Amniotic stem cell (primary cell): ENCODE data around the gene OR14A16.

Experiments used
- DNase-seq: peaks from one replicate; lab custom pipeline; 2025; lab: John Stamatoyannopoulos, UW

The OR14A16 gene, protein sequence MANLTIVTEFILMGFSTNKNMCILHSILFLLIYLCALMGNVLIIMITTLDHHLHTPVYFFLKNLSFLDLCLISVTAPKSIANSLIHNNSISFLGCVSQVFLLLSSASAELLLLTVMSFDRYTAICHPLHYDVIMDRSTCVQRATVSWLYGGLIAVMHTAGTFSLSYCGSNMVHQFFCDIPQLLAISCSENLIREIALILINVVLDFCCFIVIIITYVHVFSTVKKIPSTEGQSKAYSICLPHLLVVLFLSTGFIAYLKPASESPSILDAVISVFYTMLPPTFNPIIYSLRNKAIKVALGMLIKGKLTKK

GRCh38 chr1:247824023-247824422 is at the start of gene OR14A16:
Gene OR14A16, minus strand, starts transcription at chr1:247824119. Its CDS starts 8,390 bp downstream, at chr1:247815729.
- DNase-seq = no peak

DNA sequence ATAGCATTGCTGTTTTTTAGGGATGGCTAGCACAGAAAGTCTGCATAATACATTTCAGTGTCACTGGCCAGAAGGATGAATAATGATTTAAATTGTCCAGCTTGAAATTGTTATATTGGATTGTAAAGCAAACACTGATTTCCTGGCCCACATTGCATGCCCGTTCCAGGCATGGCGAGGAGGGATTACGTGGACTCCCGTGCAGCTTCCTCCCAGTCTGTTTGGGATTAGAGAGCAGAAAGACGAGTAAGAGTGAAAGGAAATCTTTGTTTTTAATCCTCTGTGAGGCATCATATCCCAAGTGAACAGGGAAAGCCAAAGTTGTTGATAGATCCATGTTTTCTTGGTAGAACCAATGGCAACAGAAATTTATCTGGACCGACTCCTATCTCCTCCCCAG is 41.5 kb upstream of the OR14A16 start:
- DNase-seq = no peak

DNA sequence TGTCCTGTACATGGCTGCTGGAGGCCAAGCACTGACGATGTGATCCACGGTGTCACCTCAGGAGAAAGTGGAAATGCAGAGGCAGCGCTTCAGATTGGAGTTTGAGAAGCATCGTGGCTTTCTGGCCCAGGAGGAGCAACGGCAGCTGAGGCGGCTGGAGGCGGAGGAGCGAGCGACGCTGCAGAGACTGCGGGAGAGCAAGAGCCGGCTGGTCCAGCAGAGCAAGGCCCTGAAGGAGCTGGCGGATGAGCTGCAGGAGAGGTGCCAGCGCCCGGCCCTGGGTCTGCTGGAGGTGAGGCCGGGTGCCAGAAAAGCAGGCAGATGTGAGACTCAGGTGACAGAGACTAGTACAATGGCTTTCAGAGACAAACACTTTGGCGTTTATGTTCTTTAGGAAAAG is 40.7 kb upstream of the OR14A16 start:
- no peak for DNase-seq

DNA sequence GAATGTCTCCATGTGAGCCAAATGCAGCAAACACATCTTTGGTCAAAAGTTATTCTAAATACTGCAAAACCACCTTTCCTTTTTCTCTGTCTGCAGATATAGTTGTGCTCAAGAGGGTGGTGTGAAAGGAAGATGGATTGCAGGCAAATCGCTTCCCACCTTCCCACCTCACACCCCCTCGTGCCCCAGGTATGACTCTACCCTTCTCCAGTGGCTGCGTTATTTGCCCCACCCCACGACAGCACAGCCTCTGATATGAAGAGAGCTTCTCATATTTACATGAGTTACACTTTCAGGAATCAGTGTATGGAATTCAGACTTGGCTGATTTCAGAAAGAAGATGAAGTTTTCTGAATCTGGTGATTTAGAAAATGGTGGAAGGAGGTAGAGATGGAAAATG is 38.8 kb upstream of the OR14A16 start:
- no peak for DNase-seq

GRCh38 chr1:247857985-247858619 is 34.2 kb upstream of the OR14A16 start:
- DNase-seq = no peak

DNA sequence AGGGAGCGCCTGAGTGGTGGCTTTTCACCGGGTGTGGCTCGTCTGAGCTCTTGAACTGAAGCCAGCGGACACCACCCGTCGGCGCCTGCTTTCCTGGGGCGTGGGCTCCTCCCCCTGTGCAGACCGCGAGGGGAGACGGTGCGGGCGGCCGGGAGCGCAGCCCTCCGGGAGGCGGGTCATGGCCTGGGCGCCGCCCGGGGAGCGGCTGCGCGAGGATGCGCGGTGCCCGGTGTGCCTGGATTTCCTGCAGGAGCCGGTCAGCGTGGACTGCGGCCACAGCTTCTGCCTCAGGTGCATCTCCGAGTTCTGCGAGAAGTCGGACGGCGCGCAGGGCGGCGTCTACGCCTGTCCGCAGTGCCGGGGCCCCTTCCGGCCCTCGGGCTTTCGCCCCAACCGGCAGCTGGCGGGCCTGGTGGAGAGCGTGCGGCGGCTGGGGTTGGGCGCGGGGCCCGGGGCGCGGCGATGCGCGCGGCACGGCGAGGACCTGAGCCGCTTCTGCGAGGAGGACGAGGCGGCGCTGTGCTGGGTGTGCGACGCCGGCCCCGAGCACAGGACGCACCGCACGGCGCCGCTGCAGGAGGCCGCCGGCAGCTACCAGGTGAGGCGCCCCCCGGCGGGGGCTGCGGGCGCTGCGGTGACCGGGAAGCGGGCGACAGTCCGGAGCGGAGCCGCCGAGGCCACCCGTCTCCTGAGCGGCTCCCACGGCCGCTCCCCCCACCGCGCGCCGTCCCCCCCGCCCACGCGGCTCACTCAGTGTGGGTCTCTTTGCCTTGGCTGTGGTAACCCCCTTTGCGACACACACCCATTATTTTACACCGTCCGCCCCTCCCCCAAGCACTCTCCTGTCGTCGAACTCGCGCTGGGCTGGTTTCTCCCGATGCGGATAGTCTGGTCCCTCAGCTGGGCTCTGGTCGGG is 33.4 kb upstream of the OR14A16 start, which contains the start of gene TRIM58:
TRIM58 (plus strand) TSS at position 119 of the 916 bp plus-strand sequence; CDS start at position 179, 60 bp downstream.
- DNase-seq = no peak

DNA sequence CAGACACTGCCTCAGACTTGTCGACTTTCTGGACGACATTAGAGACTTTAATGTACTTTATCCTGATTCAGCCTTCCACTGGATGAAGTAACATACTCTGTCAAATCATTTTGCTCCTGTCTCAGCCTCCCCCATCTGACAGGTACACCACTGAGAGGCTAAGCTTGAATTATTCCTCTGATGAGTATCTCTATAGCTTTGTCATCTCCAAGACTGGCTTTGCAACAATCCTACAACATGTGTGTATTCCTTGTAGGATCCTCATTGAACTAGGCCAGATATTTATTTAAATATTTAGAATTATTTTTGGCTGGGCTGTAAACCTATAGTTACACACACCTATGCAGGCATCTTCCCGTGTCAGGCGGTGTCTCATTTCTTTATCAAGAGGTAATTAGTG is 32.0 kb upstream of the OR14A16 start:
- no peak for DNase-seq

DNA sequence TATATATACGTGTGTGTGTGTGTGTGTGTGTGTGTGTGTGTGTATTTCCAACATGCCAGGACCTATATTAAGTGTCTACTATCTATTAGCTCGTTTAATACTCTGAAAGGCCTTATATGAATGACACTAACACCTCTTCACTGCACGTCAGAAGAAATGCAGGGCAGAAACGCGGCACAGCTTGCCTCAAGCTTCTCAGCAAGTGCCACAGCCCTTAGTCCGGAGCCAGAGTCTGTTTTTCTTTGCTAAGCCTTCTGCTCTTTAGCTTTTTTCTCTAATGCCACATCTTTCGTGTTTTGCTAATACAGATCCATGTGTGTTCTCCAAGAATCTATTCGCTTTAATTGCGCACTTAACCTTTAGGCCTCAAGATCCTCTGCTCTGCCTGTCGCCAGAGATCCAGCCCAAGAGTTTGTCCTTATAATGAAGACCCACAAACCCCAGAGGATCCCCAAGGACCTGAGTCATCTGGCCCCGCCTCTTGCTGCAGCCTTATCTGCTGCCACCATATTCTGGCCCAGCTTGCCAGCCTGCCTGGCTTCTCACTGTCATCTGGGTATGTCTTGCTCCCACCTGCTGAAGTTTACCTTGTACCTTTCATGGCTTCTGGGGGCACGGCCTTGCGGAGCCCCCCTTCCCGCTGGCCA is 31.1 kb upstream of the OR14A16 start:
- no peak for DNase-seq

- DNase-seq = no peak
Measured at GRCh38 chr1:247849616-247850015, 25.7 kb upstream of the OR14A16 start.

- no peak for DNase-seq
Measured at GRCh38 chr1:247848346-247848745, 24.4 kb upstream of the OR14A16 start.

DNA sequence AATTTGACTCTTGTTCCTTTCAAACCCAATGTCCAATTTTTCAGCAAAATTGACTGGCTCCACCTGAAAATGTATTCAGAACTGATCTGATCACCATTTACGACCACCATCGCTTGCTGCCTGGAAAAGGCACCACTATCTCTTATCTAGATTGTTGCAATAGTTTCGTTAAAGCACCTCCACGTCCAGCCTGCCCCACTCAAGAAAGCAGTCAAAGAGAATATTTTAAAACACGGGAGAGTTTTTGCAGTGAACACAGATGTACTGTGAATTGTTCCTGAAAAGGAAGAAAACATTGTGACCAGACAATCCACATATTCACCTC is 21.7 kb upstream of the OR14A16 start:
- no peak for DNase-seq

DNA sequence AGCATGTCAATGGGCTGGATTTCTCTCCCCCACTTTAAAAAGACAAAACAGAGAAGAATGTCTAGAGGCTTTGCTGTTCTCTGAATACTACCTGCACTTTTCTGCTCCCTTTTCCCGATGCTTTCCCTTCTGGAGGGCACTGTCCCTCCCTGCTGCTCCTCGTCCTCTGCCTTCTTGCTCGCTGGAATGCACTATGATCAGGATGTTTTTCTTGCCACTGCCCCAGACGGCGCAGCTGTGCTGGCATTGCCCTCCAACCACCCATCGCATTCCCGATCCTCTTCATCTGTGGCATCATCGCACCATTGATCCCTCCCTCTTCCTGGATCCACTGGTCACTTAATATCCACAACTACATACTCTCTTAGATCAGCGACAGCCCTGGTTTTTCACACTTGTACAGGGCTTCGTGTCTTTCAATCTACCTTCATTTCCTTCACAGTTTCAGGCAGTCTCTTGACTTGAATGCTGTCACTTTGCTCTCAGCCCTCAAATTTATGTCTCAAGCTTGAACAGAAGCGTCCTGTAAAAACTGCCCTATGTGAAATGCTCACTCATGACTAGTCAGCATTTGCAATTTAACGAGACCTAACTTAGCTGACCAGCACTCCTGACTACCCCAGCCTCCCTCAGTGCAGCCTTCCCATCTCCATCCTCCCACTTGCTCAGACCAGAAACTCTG is 21.2 kb upstream of the OR14A16 start:
- no peak for DNase-seq

DNA sequence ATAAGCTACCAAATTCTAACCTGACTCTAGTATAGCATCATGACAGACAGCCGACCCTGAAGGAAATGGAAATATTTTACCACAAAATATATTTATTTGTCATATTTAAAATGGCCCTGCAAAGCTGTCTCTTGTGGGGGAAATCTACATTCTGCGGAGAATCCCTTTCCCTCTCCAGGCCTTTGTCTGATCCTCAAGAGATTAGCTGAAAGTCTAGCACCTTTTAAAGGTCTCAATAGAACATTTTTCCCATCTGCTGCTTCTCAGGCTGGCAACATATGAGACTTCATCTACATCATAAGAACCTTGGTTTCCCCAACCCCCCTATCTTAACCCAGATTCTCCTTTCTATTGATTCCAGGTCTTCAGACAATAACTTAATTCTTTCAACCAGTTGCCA is 19.5 kb upstream of the OR14A16 start:
- DNase-seq = no peak

GRCh38 chr1:247841796-247842195 is 17.9 kb upstream of the OR14A16 start, which contains the start of gene OR11L1:
Gene OR11L1, minus strand, starts transcription at chr1:247841896. Its CDS starts 0 bp downstream, at chr1:247841896.
- no peak for DNase-seq

- DNase-seq = no peak
Measured at GRCh38 chr1:247840818-247841217, 16.9 kb upstream of the OR14A16 start.

GRCh38 chr1:247833601-247834000 is 9.7 kb upstream of the OR14A16 start:
- DNase-seq = no peak

DNA sequence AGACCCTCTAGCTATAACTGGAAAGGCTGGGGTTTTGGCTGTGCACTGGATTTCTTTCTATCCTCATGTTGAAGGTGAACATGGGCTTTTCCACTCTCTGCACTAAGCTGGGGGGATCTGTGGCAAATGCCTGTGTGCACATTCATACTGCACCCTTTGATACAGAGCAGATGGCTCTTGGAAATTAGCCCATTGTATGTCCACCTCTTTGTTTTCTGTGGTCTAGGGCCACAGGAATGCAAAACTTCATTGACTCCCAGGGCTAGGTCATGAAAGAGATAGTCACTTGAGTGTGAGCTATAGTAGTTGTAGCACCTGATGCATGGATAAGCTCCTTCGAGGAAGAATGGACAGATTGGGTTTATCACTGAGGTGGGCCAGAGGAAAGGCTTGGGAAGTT is 5.7 kb upstream of the OR14A16 start:
- no peak for DNase-seq

DNA sequence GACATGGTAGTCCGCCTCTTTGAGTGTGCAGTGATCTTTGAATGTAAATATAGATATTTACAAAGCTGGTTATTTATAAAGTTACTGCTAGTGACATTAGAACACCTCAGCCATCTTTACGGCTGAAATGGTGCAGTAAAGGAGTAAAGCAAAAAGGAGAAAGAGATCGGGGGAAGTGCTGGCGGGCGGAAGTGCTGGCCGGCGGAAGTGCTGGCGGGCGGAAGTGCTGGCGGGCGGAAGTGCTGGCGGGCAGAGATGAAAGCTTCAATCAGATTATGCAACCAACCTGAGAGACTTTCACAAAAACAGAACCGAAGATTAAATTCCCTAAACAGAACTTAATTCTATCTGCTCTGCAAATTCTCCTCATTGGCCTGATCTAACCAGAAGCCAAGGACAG is 1.4 kb upstream of the OR14A16 start:
- DNase-seq = no peak

- DNase-seq = no peak
Measured at GRCh38 chr1:247822060-247822459, 1.9 kb downstream of the OR14A16 start.

DNA sequence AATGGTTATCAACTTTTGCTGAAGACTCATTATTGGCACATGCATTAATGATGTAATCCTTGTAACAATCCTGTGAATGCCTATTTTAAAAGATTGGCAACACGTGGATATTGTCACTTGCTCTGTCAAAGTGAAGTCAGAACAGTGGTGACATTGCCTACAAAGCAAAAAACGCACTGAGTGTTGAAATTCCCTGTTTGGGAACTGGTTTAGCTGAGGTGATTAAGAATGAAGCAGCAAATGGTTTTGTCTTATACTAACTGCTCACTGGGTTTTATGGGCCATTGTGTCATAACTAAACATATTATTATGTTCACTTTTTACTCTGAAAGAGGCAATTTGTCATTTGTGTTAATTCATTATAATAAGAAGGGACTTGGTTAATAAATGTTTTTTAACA is 11.3 kb downstream of the OR14A16 start:
- no peak for DNase-seq

DNA sequence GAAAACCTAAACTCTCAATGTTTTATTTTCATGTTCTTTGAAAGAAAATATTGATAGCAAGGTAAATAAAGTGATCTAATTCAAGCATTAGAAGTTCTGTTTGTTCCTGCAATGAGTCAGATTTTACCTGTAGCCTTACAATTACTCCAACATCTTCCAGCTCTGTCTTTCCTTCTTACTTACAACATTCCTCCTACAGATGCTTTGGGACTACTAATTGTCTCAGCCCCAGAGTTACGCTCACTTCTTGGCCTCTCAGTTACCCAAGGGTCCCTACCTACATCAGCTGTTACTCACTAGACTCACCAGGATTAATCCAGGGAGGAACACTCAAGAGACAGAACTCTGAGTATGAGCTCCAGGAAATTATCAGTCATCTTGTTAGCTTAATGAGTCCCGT is 26.4 kb downstream of the OR14A16 start:
- DNase-seq = no peak

GRCh38 chr1:247769603-247770002 is 54.3 kb downstream of the OR14A16 start:
- no peak for DNase-seq
